Endothelial cell of umbilical vein (primary cell): ENCODE data around the gene SOAT1. TPM values are rescaled to one million over a fixed set of nuclear protein-coding genes. Genes with fewer than 3 reads are reported as not detected.

Experiments
- BruUV-seq: library from RNA; stranded (reverse); fragments of 400-500 nt; replicated peaks from 2 replicates; lab custom pipeline; 2021; lab: Mats Ljungman, UMichigan
- CTCF ChIA-PET: fragments of 300-600, 350-600 bp; sonication (Branson Sonifier 250); formaldehyde crosslinking; loops from one replicate; lab custom pipeline; 2021; ENCODE audit warnings: antibody characterized with exemption, inconsistent platforms; lab: Charles Lee
- POLR2A ChIA-PET: fragments of 300-600, 350-600 bp; sonication (Branson Sonifier 250); formaldehyde crosslinking; loops from one replicate; lab custom pipeline; 2021; ENCODE audit warnings: antibody characterized with exemption, inconsistent platforms; lab: Charles Lee
- DNase-seq: peaks from one replicate; pipeline ENCODE4 v3.0.0-alpha.2; 2011; ENCODE audit warnings: low read depth, low spot score
- FAIRE-seq: peaks from 2 replicates; lab custom pipeline; 2011; peaks lifted over from hg19 to GRCh38; lab: Jason Lieb, UNC
- H2AFZ ChIP-seq: 2 replicates; pipeline ENCODE4 v1.6.0; 2012; ENCODE audit warnings: low read depth, low read length, control low read depth, inconsistent platforms
- H3K27ac ChIP-seq: 2 replicates; pipeline ENCODE4 v1.5.1; 2011; ENCODE audit warnings: low read depth, mild to moderate bottlenecking, control low read depth, low read length, moderate library complexity; ENCODE audit not compliant: insufficient read depth
- H3K27me3 ChIP-seq, 2 experiments: 2 replicates each; pipeline versions ENCODE4 v1.6.0 to v1.6.1; 2011; ENCODE audit warnings: low read length in 2 of 2, mixed read lengths in 1 of 2; ENCODE audit not compliant: control insufficient read depth in 2 of 2, insufficient read depth in 2 of 2
- H3K36me3 ChIP-seq, 2 experiments: 2 replicates in 1 of 2; 3 replicates in 1 of 2; pipeline ENCODE4 v1.5.1; 2011; ENCODE audit warnings: low read length in 2 of 2, mild to moderate bottlenecking in 1 of 2, moderate library complexity in 1 of 2; ENCODE audit not compliant: control insufficient read depth in 2 of 2, insufficient read depth in 2 of 2; ENCODE audit errors: extremely low read depth in 1 of 2
- H3K4me1 ChIP-seq: 3 replicates; pipeline ENCODE4 v1.5.1; 2011; ENCODE audit warnings: mild to moderate bottlenecking, low read length; ENCODE audit not compliant: control insufficient read depth, insufficient read depth; ENCODE audit errors: extremely low read depth
- H3K4me2 ChIP-seq: 2 replicates; pipeline ENCODE4 v1.6.1; 2011; ENCODE audit warnings: low read length, control low read depth, mixed read lengths; ENCODE audit not compliant: insufficient read depth
- H3K4me3 ChIP-seq, 3 experiments: fragments of 200-600 bp in 1 of 3; sonication (generic), shearing (Covaris generic) in 1 of 3; replicated peaks in 1 of 3; 2 replicates each; pipeline ENCODE4 v1.5.1; 2011 to 2016; ENCODE audit warnings: control low read depth in 3 of 3, low read length in 3 of 3, mild to moderate bottlenecking in 2 of 3, inconsistent platforms in 1 of 3, low read depth in 1 of 3, moderate library complexity in 1 of 3; ENCODE audit not compliant: insufficient read depth in 1 of 3
- H3K79me2 ChIP-seq: 2 replicates; pipeline ENCODE4 v1.6.0; 2012; ENCODE audit warnings: low read length, inconsistent platforms; ENCODE audit not compliant: control insufficient read depth, insufficient read depth
- H3K9ac ChIP-seq: replicated peaks from 2 replicates; pipeline ENCODE3; 2011; ENCODE audit warnings: low read length, control low read depth; ENCODE audit not compliant: insufficient read depth; ENCODE audit errors: extremely low read depth
- H3K9me1 ChIP-seq: replicated peaks from 3 replicates; pipeline ENCODE4 v1.6.0; 2011; ENCODE audit warnings: mild to moderate bottlenecking, low read length; ENCODE audit not compliant: control insufficient read depth, insufficient read depth; ENCODE audit errors: extremely low read depth
- H3K9me3 ChIP-seq: replicated peaks from 2 replicates; pipeline ENCODE4 v1.5.1; 2012; ENCODE audit warnings: low read length, inconsistent platforms; ENCODE audit not compliant: control insufficient read depth, insufficient read depth
- H4K20me1 ChIP-seq: replicated peaks from 2 replicates; pipeline ENCODE3; 2011; ENCODE audit warnings: mild to moderate bottlenecking, low read length; ENCODE audit not compliant: control insufficient read depth, insufficient read depth; ENCODE audit errors: extremely low read depth
- EZH2 ChIP-seq: IDR thresholded peaks from 2 replicates; pipeline ENCODE4 v1.6.1; 2012; ENCODE audit warnings: borderline replicate concordance, low read depth, mild to moderate bottlenecking, moderate library complexity, low read length, inconsistent platforms; ENCODE audit not compliant: severe bottlenecking
- FOS ChIP-seq: IDR thresholded peaks from 2 replicates; pipeline ENCODE4 v1.6.1; 2011; ENCODE audit warnings: mild to moderate bottlenecking, low read length, moderate library complexity, borderline replicate concordance; ENCODE audit not compliant: insufficient read depth
- GATA2 ChIP-seq: IDR thresholded peaks from 2 replicates; pipeline ENCODE4 v1.7.0; 2011; ENCODE audit warnings: low read depth, mild to moderate bottlenecking, moderate library complexity, mixed read lengths, low read length; ENCODE audit not compliant: insufficient read length, insufficient read depth
- JUN ChIP-seq: IDR thresholded peaks from 2 replicates; pipeline ENCODE4 v1.6.1; 2011; ENCODE audit warnings: borderline replicate concordance, low read depth; ENCODE audit not compliant: insufficient read length, insufficient read depth
- MYC ChIP-seq: IDR thresholded peaks from one replicate; pipeline ENCODE4 v1.6.1; 2011; ENCODE audit warnings: mild to moderate bottlenecking, low read depth, low read length
- POLR2A ChIP-seq: IDR thresholded peaks from 2 replicates; pipeline ENCODE4 v1.6.1; 2012; ENCODE audit warnings: low read depth, mild to moderate bottlenecking, control low read depth, low read length
- POLR2AphosphoS5 ChIP-seq: IDR thresholded peaks from 2 replicates; pipeline ENCODE4 v1.6.1; 2012; ENCODE audit warnings: low read depth, mild to moderate bottlenecking, control low read depth, low read length, moderate library complexity; ENCODE audit not compliant: insufficient read depth
- dilution Hi-C: fragments of 300-500 bp; cut with MboI; formaldehyde crosslinking; loops from one replicate; pipeline ENCODE4 v1.15.0; 2019; ENCODE audit warnings: low sequenced_read_pairs; ENCODE audit not compliant: extremely low pct_ligation_motif_present
- intact Hi-C: fragments of 100-400 bp; cut with micrococcal nuclease; formaldehyde crosslinking; loops from one replicate; pipeline ENCODE4 v1.10.0; 2022
- polyA plus RNA-seq, 4 experiments: library from polyadenylated mRNA; depleted of rRNA in 3 of 4; stranded (reverse) in 3 of 4; unstranded in 1 of 4; fragments of >200 nt; gene quantifications; 2 replicates each; pipeline versions ENCODE4 v1.2.1 to v1.2.3, GENCODE V29; 2011 to 2012; ENCODE audit warnings: missing spikeins in 1 of 4
- total RNA-seq: library from RNA; stranded (reverse); gene quantifications from 2 replicates; pipeline ENCODE4 v1.2.3, GENCODE V29; 2021
- TF ChIP-seq, protein P1 (sequence below): IDR thresholded peaks from 2 replicates; pipeline ENCODE4 v1.6.1; 2011; ENCODE audit not compliant: insufficient read depth, insufficient read length
- TF ChIP-seq, protein P2 (sequence below), 2 donors: IDR thresholded peaks; 1 replicate in 1 of 2; 2 replicates in 1 of 2; pipeline ENCODE4 v1.5.1; 2011; ENCODE audit warnings: low read length in 2 of 2, mild to moderate bottlenecking in 2 of 2, moderate library complexity in 2 of 2, control low read depth in 1 of 2, inconsistent platforms in 1 of 2, low read depth in 1 of 2; ENCODE audit not compliant: insufficient read depth in 1 of 2; ENCODE audit errors: extremely low read depth in 1 of 2

Gene SOAT1
- total and polyA plus RNA-seq, 2 donors (not counting 3 experiments of a cell fraction or from before 2014, with no cell fraction given): 14.0 to 38.2 TPM

DNA sequence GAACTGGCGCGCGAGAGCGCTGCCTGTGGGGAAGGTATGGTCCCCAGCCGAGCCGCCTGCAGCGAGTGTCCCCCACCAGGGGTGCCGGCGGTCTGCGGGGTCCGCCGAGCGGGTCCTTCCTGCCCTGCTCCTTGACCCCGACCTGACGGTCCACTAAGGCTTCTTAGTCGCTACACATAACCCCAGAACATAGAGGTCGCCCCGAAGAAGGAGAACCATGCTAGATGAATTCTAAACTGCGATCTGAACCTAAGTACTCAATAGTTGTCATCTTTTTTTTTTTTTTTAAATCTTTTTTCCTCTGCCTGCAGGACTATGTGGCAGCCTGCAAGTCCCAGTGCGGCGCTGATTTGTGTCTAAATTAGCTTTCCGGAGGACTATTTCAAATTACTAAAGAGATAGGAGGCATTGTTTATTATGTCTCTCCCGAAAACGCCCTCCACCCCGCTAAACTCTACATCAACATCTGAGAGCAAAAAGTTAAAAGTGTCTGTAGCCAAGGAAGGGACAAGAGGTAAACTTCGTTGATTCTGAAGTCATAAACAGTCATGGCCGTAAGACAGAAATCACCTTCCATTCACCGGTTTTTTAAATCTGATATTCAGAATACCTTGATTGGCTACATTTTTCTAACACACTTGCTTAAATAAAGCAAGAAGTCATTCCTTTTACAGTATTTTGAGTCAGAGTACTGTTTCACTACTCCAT, 72.7 kb downstream of the SOAT1 start:
- TF ChIP-seq JUN: no peak
- TF ChIP-seq, protein P1, sequence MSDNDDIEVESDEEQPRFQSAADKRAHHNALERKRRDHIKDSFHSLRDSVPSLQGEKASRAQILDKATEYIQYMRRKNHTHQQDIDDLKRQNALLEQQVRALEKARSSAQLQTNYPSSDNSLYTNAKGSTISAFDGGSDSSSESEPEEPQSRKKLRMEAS: no peak
- no peak for TF ChIP-seq MYC
- TF ChIP-seq FOS: no peak
- no peak for TF ChIP-seq EZH2
- TF ChIP-seq, protein P2, sequence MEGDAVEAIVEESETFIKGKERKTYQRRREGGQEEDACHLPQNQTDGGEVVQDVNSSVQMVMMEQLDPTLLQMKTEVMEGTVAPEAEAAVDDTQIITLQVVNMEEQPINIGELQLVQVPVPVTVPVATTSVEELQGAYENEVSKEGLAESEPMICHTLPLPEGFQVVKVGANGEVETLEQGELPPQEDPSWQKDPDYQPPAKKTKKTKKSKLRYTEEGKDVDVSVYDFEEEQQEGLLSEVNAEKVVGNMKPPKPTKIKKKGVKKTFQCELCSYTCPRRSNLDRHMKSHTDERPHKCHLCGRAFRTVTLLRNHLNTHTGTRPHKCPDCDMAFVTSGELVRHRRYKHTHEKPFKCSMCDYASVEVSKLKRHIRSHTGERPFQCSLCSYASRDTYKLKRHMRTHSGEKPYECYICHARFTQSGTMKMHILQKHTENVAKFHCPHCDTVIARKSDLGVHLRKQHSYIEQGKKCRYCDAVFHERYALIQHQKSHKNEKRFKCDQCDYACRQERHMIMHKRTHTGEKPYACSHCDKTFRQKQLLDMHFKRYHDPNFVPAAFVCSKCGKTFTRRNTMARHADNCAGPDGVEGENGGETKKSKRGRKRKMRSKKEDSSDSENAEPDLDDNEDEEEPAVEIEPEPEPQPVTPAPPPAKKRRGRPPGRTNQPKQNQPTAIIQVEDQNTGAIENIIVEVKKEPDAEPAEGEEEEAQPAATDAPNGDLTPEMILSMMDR (IDR thresholded peaks at IDR 0.05; ENCODE audit: extremely low read depth in 1 of 2, insufficient read depth in 1 of 2, low read depth in 1 of 2, low read length in 2 of 2): no peak
- TF ChIP-seq POLR2AphosphoS5: no peak
- TF ChIP-seq POLR2A: no peak
- no peak for TF ChIP-seq GATA2
- no peak for DNase-seq
- H3K79me2 ChIP-seq: no peaks in the 10 kb centered on the region
- H3K4me1 ChIP-seq: peaks cover 4% of the 10 kb centered on the region
- no peaks in the 10 kb centered on the region for H4K20me1 ChIP-seq
- H2AFZ ChIP-seq: peak overlapping the region; percentile 97
- no peaks in the 10 kb centered on the region for H3K36me3 ChIP-seq
- dilution Hi-C loops (no loop called here), intact Hi-C loops (loop anchor here (1.0 to 5.0 kb wide), 5 partner anchors 73 to 824 kb away; partner anchors contain the start of gene SOAT1)
- H3K4me2 ChIP-seq: peak overlapping the region; percentile 83
- H3K4me3 ChIP-seq: peak overlapping the region; percentile 79 to 85 (median 80)
- POLR2A ChIA-PET: interaction anchor here (0.6 kb wide), 1 partner anchor 309 kb away, joined by 5 read pairs; no protein-coding TSS in a partner anchor
- CTCF ChIA-PET: interaction anchor here (0.5 to 1.6 kb wide), 6 partner anchors 9 to 449 kb away, joined by 3 to 8 read pairs (median 4); partner anchors contain the start of gene SOAT1
- FAIRE-seq: no peak
- no peaks in the 10 kb centered on the region for H3K9me3 ChIP-seq
- TSS peak; percentile 77 for BruUV-seq
- no peaks in the 10 kb centered on the region for H3K9me1 ChIP-seq
- peak overlapping the region; percentile 97 for H3K27ac ChIP-seq
- H3K9ac ChIP-seq: peak overlapping the region; percentile 99
- H3K27me3 ChIP-seq: peaks cover 0 to 3% of the 10 kb centered on the region in 2 experiments
